ENCODE data around the gene FARS2.
"Not testable (repeated sequence)": the region's sequence is repeated elsewhere in the genome, so short reads cannot be mapped to it uniquely, and the experiment has no call there.

The FARS2 gene

DNA sequence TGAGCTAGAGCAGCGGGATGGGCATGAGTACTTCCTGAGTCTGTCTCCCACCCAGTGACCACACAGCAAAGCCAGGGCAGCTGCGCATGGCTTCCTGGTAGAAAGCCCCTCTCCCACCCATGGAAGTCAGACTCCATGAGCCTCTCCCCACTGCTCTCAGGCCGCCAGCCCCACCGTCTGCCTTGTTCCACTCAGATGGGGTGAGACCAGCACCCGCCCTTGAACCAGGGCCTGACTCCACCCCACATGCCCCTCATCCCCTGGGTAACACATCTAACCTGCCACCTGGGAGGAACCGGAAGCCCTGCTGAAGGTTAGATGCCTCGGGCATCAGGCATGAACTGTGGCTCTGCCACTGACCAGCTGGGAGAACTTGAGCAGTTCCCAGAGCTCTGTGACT, 517.6 kb downstream of the FARS2 start:
- no peak overlapping the region for H3K9ac ChIP-seq (ENCODE audit: low read depth, low read length)
- H3K4me1 ChIP-seq (ENCODE audit: control insufficient read depth, insufficient read depth, low read length), result no peaks in the 10 kb centered on the region
- no peaks in the 10 kb centered on the region for H3K27me3 ChIP-seq (ENCODE audit: control insufficient read depth, insufficient read depth, low read length)
- no peak overlapping the region for H3K4me3 ChIP-seq (ENCODE audit: low read depth, low read length)
- no peaks in the 10 kb centered on the region for H3K9me3 ChIP-seq (ENCODE audit: control insufficient read depth, insufficient read depth, low read length)
- H3K36me3 ChIP-seq (ENCODE audit: control insufficient read depth, insufficient read depth, low read length), result no peaks in the 10 kb centered on the region

DNA sequence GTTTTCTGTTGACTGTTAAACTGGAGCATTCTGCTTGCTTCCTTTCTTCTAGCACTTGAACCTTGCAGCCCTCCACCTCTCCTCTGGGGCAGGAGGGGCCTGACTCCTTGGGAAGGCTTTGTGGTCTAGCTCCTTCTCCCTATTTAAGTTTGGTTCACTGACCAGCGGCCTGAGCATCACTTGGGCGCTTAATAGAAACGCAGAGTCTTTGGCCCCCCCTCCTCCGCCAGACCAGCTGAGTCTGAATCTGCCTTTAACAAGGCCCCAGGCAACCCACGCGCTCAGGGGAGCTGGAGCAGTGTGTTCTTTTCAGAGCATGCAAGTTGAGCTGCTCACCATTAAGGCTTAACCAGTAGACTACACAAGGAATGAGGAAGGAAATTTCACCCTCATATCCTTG, 519.7 kb downstream of the FARS2 start:
- H3K9ac ChIP-seq (ENCODE audit: low read depth, low read length), result no peak overlapping the region
- H3K36me3 ChIP-seq (ENCODE audit: control insufficient read depth, insufficient read depth, low read length), result no peaks in the 10 kb centered on the region
- no peak overlapping the region for H3K4me3 ChIP-seq (ENCODE audit: low read depth, low read length)
- H3K4me1 ChIP-seq (ENCODE audit: control insufficient read depth, insufficient read depth, low read length), result no peaks in the 10 kb centered on the region
- H3K27me3 ChIP-seq (ENCODE audit: control insufficient read depth, insufficient read depth, low read length), result no peaks in the 10 kb centered on the region
- no peaks in the 10 kb centered on the region for H3K9me3 ChIP-seq (ENCODE audit: control insufficient read depth, insufficient read depth, low read length)

DNA sequence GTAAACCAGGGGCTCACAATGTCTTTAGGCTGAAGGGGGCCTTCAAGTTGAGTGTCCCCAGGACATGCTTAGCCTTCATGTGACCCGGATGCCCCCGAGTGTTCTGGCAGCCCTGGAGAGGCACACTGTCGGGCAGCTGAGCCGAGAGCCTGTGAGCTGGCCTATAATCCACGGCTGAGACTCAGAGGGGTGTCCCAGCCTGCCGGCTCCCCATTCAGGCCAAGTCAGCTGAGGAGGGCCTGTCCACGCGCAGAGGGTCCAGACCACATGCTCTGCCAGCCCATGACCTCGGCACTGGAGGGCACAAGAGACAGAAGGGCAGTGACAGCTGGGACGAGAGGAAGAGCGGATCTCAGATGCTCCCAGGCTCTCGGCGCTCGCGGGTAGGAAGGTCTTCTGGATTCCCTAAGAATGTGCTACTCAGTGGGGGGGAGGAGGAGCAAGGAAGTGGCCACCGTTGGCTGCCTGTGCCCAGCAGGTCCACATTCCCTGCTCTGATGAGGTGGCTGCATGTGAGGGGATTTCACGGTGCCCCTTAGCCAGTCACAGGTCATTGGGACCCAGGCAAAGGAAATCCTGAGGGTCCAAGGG, 520.7 kb downstream of the FARS2 start:
- H3K4me1 ChIP-seq (ENCODE audit: control insufficient read depth, insufficient read depth, low read length), result no peaks in the 10 kb centered on the region
- H3K27me3 ChIP-seq (ENCODE audit: control insufficient read depth, insufficient read depth, low read length), result no peaks in the 10 kb centered on the region
- H3K36me3 ChIP-seq (ENCODE audit: control insufficient read depth, insufficient read depth, low read length), result no peaks in the 10 kb centered on the region
- no peak overlapping the region for H3K9ac ChIP-seq (ENCODE audit: low read depth, low read length)
- no peaks in the 10 kb centered on the region for H3K9me3 ChIP-seq (ENCODE audit: control insufficient read depth, insufficient read depth, low read length)
- no peak overlapping the region for H3K4me3 ChIP-seq (ENCODE audit: low read depth, low read length)

DNA sequence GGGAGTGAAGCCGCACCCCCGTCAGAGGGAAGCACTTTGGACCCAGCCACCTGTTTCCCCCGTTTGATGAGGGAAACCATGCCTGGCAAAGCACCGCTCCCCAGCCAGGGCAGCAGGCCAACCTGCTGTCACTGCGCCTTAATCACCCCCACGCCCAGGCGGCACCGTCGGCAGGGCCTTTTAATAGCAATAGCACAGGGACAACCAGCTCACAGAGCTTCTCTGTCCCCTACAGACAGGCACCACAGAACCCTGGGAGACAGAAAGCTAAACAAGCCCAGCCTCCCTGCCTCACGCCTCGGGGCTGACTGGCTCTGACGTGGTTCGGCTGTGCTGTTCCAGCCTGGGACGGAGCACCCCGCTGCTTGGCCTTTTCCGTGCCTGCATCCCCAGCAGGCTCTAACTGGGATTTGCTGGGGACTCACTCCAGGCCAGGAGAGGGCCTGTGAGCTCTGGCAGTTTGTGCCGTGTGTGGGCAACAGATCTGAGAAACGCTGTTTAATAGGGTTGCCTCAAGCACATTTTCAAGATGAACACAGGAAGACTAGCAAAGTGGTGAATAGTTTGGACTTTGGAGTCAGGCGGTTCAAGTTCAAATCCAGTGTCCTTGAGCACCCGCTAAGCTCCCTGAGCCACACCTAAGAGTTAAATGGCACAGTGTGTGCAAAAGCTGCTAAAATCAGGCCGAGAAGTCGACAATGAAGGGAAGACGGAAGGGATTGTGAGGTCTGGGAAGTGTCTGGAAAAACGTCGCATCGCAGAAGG, 521.7 kb downstream of the FARS2 start:
- H3K36me3 ChIP-seq (ENCODE audit: control insufficient read depth, insufficient read depth, low read length), result no peaks in the 10 kb centered on the region
- H3K9ac ChIP-seq (ENCODE audit: low read depth, low read length), result no peak overlapping the region
- H3K27me3 ChIP-seq (ENCODE audit: control insufficient read depth, insufficient read depth, low read length), result no peaks in the 10 kb centered on the region
- no peak overlapping the region for H3K4me3 ChIP-seq (ENCODE audit: low read depth, low read length)
- H3K9me3 ChIP-seq (ENCODE audit: control insufficient read depth, insufficient read depth, low read length), result no peaks in the 10 kb centered on the region
- H3K4me1 ChIP-seq (ENCODE audit: control insufficient read depth, insufficient read depth, low read length), result no peaks in the 10 kb centered on the region

- H3K4me3 ChIP-seq (ENCODE audit: low read depth, low read length), result no peak overlapping the region
- no peaks in the 10 kb centered on the region for H3K36me3 ChIP-seq (ENCODE audit: control insufficient read depth, insufficient read depth, low read length)
- no peaks in the 10 kb centered on the region for H3K4me1 ChIP-seq (ENCODE audit: control insufficient read depth, insufficient read depth, low read length)
- no peaks in the 10 kb centered on the region for H3K9me3 ChIP-seq (ENCODE audit: control insufficient read depth, insufficient read depth, low read length)
- no peak overlapping the region for H3K9ac ChIP-seq (ENCODE audit: low read depth, low read length)
- H3K27me3 ChIP-seq (ENCODE audit: control insufficient read depth, insufficient read depth, low read length), result no peaks in the 10 kb centered on the region
These were observed 522.3 kb downstream of the FARS2 start for GRCh38 chr6:5783584-5784089.

- no peak overlapping the region for H3K4me3 ChIP-seq (ENCODE audit: low read depth, low read length)
- no peaks in the 10 kb centered on the region for H3K4me1 ChIP-seq (ENCODE audit: control insufficient read depth, insufficient read depth, low read length)
- H3K27me3 ChIP-seq (ENCODE audit: control insufficient read depth, insufficient read depth, low read length), result no peaks in the 10 kb centered on the region
- no peaks in the 10 kb centered on the region for H3K9me3 ChIP-seq (ENCODE audit: control insufficient read depth, insufficient read depth, low read length)
- H3K36me3 ChIP-seq (ENCODE audit: control insufficient read depth, insufficient read depth, low read length), result no peaks in the 10 kb centered on the region
- no peak overlapping the region for H3K9ac ChIP-seq (ENCODE audit: low read depth, low read length)
These were observed 523.9 kb downstream of the FARS2 start for GRCh38 chr6:5785249-5785648.

DNA sequence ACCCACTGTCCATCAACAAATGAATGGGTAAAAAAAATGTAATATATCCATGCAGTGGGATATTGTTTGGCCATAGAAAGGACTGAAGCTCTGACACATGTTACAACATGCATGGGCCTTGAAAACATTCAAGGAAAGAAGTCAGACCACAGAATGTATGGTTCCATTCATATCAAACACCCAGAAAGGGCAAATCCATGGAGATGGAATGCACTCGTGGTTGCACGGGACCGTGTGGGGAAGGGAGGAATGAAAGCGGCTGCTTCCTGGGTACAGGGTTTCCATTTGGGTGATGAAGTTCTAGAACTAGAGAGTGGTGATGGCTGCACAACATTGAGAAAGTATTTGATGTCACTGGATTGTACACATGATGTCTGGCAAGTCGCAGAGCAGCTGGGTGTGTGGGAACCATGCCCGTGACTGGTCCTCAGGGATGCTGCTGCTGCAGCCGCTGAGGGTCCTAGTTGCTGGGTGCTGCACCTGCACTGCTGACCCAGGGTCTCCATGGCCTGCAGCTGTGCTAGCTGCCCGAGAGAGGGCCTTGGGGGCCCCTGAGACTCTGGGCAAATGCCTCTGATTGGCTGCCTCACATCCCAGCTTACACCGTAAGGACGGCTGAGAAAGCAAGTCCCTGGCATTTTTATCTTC, 525.1 kb downstream of the FARS2 start:
- Histone ChIP-seq H3K4me1 (ENCODE audit: control insufficient read depth, insufficient read depth, low read length) (no peaks in the 10 kb centered on the region), H3K4me3 (ENCODE audit: low read depth, low read length) (no peak overlapping the region), H3K27me3 (ENCODE audit: control insufficient read depth, insufficient read depth, low read length) (no peaks in the 10 kb centered on the region), H3K9ac (ENCODE audit: low read depth, low read length) (no peak overlapping the region), H3K9me3 (ENCODE audit: control insufficient read depth, insufficient read depth, low read length) (no peaks in the 10 kb centered on the region), H3K36me3 (ENCODE audit: control insufficient read depth, insufficient read depth, low read length) (no peaks in the 10 kb centered on the region)

DNA sequence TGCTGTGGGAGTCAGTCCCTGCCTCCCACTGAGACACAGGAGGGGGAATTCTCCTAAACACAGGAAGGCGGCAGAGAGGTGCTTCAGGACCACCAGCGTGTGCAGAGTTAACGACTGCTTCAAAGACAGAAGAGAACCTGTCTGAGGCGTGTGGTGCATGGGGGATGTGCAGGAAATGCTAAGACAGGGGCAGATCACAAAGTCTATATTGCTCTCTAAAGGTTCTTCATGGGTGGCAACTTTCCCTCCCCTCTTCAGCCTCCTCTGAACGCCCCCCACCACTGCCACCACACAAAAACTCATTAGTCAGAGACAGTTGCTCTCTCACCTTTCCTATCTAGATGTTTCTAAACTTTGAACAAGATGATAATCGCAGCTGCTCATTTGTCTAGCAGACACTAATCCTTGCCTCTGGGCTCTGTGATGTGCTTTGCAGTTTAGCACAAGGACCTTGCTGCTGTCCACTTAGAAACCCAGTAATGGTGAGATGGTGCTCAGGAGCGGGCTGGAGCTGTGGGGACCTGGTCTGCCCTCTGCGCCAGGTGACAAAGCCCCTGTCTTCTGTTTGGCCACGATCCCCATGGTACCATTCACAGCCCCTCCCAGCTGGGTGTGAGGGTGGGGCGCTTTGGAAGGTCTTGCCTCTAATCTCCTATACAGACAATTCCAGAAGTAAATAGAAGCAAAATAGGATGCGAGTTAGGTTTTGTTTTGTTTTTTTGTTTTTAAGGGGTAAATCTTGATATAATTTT, 525.8 kb downstream of the FARS2 start:
- H3K4me3 ChIP-seq (ENCODE audit: low read depth, low read length), result no peak overlapping the region
- H3K9me3 ChIP-seq (ENCODE audit: control insufficient read depth, insufficient read depth, low read length), result no peaks in the 10 kb centered on the region
- no peaks in the 10 kb centered on the region for H3K36me3 ChIP-seq (ENCODE audit: control insufficient read depth, insufficient read depth, low read length)
- no peaks in the 10 kb centered on the region for H3K4me1 ChIP-seq (ENCODE audit: control insufficient read depth, insufficient read depth, low read length)
- H3K27me3 ChIP-seq (ENCODE audit: control insufficient read depth, insufficient read depth, low read length), result no peaks in the 10 kb centered on the region
- H3K9ac ChIP-seq (ENCODE audit: low read depth, low read length), result no peak overlapping the region

DNA sequence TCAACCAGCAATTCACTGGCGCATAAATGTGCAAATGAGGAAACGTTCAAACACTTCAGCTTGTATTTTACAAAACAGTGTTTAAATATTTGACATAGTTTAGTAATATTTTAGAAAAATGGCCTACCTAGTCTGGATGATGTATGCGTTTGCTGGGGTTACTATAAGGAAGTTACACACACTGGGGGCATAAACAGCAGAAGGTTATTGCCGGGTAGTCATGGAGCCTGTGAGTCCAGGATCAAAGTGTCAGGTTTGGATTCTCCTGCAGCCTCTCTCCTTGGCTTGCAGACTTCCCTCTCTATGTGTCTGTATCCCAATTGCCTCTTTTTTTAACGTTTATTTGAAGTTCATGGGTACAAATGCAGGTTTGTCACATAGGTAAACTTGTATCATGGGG, 528.1 kb downstream of the FARS2 start:
- not testable (repeated sequence) for H3K9me3 ChIP-seq (ENCODE audit: control insufficient read depth, insufficient read depth, low read length); H3K4me1 ChIP-seq (ENCODE audit: control insufficient read depth, insufficient read depth, low read length); H3K36me3 ChIP-seq (ENCODE audit: control insufficient read depth, insufficient read depth, low read length); H3K4me3 ChIP-seq (ENCODE audit: low read depth, low read length); H3K9ac ChIP-seq (ENCODE audit: low read depth, low read length); H3K27me3 ChIP-seq (ENCODE audit: control insufficient read depth, insufficient read depth, low read length)

- not testable (repeated sequence) for H3K4me3 ChIP-seq (ENCODE audit: low read depth, low read length); H3K27me3 ChIP-seq (ENCODE audit: control insufficient read depth, insufficient read depth, low read length); H3K36me3 ChIP-seq (ENCODE audit: control insufficient read depth, insufficient read depth, low read length); H3K9ac ChIP-seq (ENCODE audit: low read depth, low read length); H3K4me1 ChIP-seq (ENCODE audit: control insufficient read depth, insufficient read depth, low read length); H3K9me3 ChIP-seq (ENCODE audit: control insufficient read depth, insufficient read depth, low read length)
These were observed 535.2 kb downstream of the FARS2 start for GRCh38 chr6:5796555-5796954.

DNA sequence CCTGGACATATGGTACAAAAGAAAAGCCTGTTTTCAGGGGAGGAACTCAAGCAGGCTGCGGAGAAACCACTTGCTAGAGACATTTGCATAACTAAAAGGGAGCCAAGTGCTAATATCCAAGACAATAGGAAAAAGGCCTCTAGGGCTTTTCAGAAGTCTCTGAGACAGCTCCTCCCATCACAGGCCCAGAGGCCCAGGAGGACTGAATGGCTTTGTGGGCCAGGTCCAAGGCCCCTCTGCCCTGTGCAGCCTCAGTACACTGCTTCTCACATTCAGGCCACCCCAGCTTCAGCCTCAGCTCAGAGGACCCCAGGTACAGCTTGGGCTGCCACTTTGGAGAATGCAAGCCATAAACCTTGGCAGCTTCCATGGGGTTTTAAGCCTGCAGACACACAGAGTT, 545.1 kb downstream of the FARS2 start:
- not testable (repeated sequence) for H3K36me3 ChIP-seq (ENCODE audit: control insufficient read depth, insufficient read depth, low read length); H3K4me1 ChIP-seq (ENCODE audit: control insufficient read depth, insufficient read depth, low read length); H3K9ac ChIP-seq (ENCODE audit: low read depth, low read length); H3K27me3 ChIP-seq (ENCODE audit: control insufficient read depth, insufficient read depth, low read length); H3K9me3 ChIP-seq (ENCODE audit: control insufficient read depth, insufficient read depth, low read length); H3K4me3 ChIP-seq (ENCODE audit: low read depth, low read length)
